VCaP (cell line): ENCODE data around the gene HOXC13.

Source experiments
- H3K27ac ChIP-seq: fragments of 450-650 bp; 2 replicates; pipeline ENCODE4 v1.5.1; 2017
- CTCF ChIP-seq: fragments of 450-650 bp; conservative IDR thresholded peaks from 2 replicates; pipeline ENCODE4 v1.5.1; 2017; ENCODE audit warnings: mild to moderate bottlenecking, moderate library complexity

Gene HOXC13

GRCh38 chr12:53949631-53950436 is 11.2 kb downstream of the HOXC13 start:
- no peak for TF ChIP-seq CTCF
- H3K27ac ChIP-seq, result no peak overlapping the region

DNA sequence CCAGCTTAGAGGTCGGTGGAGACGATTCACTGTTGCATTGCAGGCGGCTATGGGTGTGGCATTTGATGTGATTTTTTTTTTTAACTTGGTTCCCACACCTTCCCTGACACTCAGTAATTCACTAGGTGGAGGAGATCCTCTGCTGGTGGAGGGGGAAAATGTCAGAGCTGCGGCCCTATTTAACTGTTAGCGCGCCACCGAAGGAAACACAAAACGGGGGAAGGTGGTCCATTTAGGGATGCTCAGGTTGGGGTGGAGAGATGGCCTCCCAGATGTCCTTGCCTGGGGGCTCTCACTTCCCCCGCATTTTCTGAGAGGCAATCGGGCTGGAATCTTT is 11.8 kb downstream of the HOXC13 start:
- TF ChIP-seq CTCF, result peak; percentile 42
- no peak overlapping the region for H3K27ac ChIP-seq

DNA sequence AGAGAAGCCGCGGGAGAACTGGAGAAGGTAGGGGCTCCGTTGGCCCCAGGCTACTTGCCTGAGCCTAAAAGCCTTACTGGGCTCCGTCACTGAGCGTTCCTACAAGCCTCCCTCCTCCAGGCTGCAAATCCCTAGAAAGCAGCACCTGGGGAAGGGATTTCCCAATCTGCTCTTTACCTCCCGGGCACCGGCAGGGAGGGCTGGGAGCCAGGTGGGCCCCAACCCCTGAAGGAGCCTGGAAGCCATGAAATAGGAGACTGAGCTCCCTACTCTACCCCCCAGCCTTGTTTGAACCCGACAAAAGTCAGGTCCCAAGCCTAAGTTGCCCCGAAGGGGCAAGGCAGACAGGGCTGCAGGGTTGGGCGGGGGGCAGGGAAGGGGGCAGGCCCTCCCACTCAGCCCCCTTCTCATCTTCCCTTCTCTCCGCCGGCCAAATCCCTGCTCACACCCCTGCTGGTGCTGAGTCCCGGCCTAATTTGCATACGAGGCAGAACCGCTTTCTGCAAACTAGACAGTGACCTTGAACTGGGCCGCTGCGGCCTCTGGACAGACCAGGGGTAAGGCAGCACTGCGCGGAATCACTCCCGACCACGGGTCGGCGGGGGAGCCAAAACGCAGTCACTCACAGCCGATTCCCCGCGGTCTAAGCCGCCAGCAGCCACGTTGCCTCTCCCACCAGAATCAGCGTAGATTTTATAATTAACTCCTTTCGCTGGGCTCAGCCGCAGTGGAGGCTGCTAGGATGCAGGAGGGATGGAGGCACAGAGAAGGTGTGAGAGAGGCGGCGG is 12.4 kb downstream of the HOXC13 start:
- no peak for TF ChIP-seq CTCF

DNA sequence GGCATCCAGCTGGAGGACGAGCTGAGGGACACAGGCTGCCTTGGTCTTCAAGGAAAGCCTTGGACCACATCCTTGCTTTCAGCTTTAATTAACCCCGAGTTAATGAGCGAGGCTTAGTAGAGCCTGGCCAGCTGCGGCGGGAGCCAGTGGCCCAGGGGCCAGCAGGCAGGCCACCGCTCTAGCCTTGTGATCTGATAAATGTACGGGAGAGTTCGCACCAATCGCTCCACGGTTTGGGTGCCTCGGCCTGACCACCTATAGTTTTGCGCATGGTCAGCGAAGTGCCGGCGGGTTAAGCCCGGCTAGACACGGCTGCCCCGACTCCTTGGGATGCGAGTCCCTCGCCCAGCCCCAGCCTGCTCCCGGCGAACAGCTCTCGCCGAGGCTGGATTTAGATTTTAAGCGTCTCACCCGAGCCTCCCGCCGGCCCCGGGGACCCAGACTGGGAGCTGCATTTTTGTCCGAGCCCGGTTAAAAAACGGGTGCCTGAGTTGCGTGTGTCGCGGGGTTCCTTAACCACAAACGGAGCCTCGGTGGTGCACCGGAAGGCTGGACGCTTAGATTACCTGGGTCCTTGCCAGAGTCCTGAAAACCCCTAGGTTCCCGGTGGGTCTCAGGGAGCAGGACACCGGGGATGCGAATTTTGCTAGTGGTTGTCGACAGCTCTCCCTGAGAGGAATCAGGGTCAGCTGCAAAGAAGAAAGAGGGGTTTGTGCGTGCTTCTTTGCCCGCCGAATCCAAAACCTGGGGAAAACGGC is 13.1 kb downstream of the HOXC13 start:
- no peak overlapping the region for H3K27ac ChIP-seq
- TF ChIP-seq CTCF, result no peak

More for the DNA sequence above, 12.4 kb downstream of the HOXC13 start:
- no peak overlapping the region for H3K27ac ChIP-seq

DNA sequence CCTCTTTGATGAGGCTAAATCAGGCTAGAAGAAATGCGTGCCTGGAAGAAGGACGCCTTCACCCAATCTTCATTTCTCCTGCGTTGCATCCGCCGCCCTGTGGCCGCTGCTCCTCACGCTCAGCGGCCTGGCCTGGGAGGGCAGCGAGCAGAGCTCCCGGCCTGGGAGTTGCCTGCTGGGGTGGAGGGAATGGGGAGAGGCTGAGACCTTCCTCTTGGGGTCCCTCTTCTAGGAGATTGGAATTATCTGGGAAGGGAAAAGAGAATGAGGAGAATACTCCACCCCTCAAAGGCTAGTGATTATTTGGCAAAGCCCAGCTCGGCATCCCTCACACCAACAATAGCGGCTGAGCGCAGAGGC is 13.7 kb downstream of the HOXC13 start:
- TF ChIP-seq CTCF, result no peak
- H3K27ac ChIP-seq, result no peak overlapping the region

- TF ChIP-seq CTCF, result no peak
- no peak overlapping the region for H3K27ac ChIP-seq
Observed at GRCh38 chr12:53952871-53953734, 14.5 kb downstream of the HOXC13 start.
